HUES64 (cell line): ENCODE data around the gene MMP17.
A peak's percentile ranks its signal among the peaks of the same experiment; 100 is the strongest.

Source experiments
- H3K27ac ChIP-seq: 2 replicates; pipeline ENCODE4 v1.7.0; 2013; ENCODE audit warnings: low read depth, low read length, inconsistent platforms
- H3K27me3 ChIP-seq: 2 replicates; pipeline ENCODE4 v1.6.1; 2013; ENCODE audit warnings: mild to moderate bottlenecking, low read length; ENCODE audit not compliant: insufficient read depth
- H3K36me3 ChIP-seq: 2 replicates; pipeline ENCODE4 v1.6.1; 2013; ENCODE audit warnings: mild to moderate bottlenecking, low read length; ENCODE audit not compliant: insufficient read depth
- H3K4me1 ChIP-seq: 2 replicates; pipeline ENCODE4 v1.6.1; 2013; ENCODE audit warnings: mild to moderate bottlenecking, low read length, moderate library complexity; ENCODE audit not compliant: insufficient read depth
- H3K4me3 ChIP-seq: 2 replicates; pipeline ENCODE4 v1.5.1; 2013; ENCODE audit warnings: mild to moderate bottlenecking, low read length, moderate library complexity
- H3K9ac ChIP-seq: 2 replicates; pipeline ENCODE4 v1.6.1; 2013; ENCODE audit warnings: mild to moderate bottlenecking, low read depth, low read length
- H3K9me3 ChIP-seq: 2 replicates; pipeline ENCODE4 v1.6.1; 2013; ENCODE audit warnings: low read depth, low read length; ENCODE audit not compliant: insufficient read depth
- WGBS: fragments of 150-250, 120-280 bp; methylation state at CpG from one replicate; pipeline ENCODE4 v1.1.7; 2013; ENCODE audit warnings: missing lambda C conversion rate; 5-methylcytosine and 5-hydroxymethylcytosine counted together

Gene MMP17

DNA sequence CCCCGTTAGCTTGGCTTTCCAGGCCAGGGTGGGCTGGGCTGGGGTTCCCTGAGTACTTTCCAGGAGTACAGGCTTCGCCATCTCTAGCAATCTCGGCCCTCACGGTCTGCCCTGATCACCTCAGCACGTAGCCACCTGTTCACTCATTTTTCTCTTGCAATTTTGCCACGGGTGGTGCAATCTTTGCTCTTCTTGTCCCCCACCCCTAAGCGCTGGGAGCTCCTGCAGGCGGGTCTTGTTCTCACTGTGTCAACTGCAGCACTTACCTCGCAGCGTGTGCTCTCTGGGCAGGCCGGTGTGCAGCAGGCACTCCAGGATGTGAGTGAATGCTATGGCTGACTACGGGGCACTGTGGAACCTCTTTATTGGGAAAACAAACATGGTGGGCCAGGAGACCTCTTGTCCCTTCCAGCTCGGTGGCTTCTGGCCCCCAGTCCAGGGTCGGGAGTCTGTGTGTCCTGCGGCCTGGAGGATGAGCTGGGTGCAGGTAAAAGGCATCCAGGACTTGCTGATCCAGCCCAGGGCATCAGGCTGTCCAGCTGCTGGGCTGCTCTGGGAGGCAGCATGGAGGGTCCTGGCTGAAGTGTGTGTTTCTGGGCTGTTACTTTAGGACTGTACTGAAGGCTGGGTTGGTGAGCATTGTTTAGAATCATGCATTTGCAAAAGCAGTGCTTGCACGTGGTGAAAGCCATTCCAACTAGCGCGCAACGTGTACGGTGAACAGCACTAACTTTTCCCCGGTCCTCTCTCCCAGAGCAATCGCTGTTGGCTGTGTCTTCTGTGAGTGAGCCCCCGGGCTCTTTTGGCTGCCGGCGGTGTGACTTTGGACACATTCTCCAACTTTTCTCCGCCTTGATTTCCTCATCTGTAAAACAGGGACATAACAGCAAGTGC lies 64.8 kb downstream of the MMP17 start:
- no peaks in the 10 kb centered on the region for H3K9me3 ChIP-seq
- H3K36me3 ChIP-seq: peaks cover 9% of the 10 kb centered on the region
- H3K4me1 ChIP-seq: peaks cover 5% of the 10 kb centered on the region; the same call in 1 of the 2 replicates
- 83% methylated on average over 26 of the region's 26 CpGs for WGBS
- no peak overlapping the region for H3K4me3 ChIP-seq
- H3K27ac ChIP-seq: no peak overlapping the region
- no peak overlapping the region for H3K9ac ChIP-seq
- no peaks in the 10 kb centered on the region for H3K27me3 ChIP-seq

DNA sequence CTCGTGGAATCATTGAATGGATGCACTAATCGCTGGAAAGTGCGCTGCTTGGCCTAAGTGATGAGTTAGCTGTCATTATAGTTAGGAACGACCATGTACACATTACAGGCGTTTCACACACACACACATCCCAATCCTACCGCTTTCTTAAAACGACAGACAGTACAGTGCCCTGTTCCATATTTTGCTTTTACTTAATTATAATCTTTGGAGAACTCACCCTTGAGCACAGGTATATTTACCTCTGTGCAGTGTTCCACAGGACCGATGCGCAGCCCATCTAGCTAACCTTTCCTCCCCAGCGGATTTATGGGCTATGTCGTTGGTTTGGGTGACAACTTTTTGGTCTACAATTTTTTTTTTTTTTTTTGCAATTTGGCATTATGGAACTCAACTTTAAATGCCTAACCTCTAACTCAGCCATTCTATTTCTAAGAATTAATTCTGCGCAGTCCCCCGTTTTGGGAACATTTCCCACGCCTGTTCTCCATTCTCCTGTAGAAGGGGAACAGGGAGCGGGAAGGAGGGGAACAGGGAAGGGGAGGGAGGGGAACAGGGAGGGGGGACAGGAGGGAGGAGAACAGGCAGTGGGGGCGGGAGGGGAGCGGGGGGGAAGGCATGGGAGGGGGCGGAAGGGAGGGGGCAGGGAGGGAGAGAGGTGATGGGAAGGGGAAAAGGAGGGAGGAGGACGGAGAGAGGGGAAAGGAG lies 65.6 kb downstream of the MMP17 start:
- H3K27me3 ChIP-seq: no peaks in the 10 kb centered on the region
- no peak overlapping the region for H3K27ac ChIP-seq
- H3K4me1 ChIP-seq: peaks cover 5% of the 10 kb centered on the region; the same call in 1 of the 2 replicates
- WGBS: 66% methylated on average over 18 of the region's 19 CpGs
- peaks cover 10% of the 10 kb centered on the region for H3K36me3 ChIP-seq
- H3K4me3 ChIP-seq: 0 out of 2 replicates have a peak overlapping the region, but pooled peaks have one; percentile 18
- no peaks in the 10 kb centered on the region for H3K9me3 ChIP-seq
- no peak overlapping the region for H3K9ac ChIP-seq

- H3K4me3 ChIP-seq: peak within 1 kb of the TSS; percentile 73
- peak within 1 kb of the TSS; percentile 76; the same call in 1 of the 2 replicates for H3K27ac ChIP-seq
- H3K9ac ChIP-seq: peak within 1 kb of the TSS; percentile 77
- peaks cover 10% of the 10 kb centered on the region for H3K36me3 ChIP-seq
- under 1% methylated on average over 52 of the region's 64 CpGs for WGBS
- no peaks in the 10 kb centered on the region for H3K27me3 ChIP-seq
- H3K9me3 ChIP-seq: no peaks in the 10 kb centered on the region
- peaks cover 5% of the 10 kb centered on the region; the same call in 1 of the 2 replicates for H3K4me1 ChIP-seq
These were observed 66.2 kb downstream of the MMP17 start, which contains the start of gene ULK1 for GRCh38 chr12:131894313-131894860. ULK1 (plus strand) TSS chr12:131894622; CDS start chr12:131895002, 380 bp downstream.

- Histone ChIP-seq H3K9me3 (no peaks in the 10 kb centered on the region), H3K27me3 (no peaks in the 10 kb centered on the region), H3K27ac (no peak overlapping the region), H3K36me3 (peaks cover 10% of the 10 kb centered on the region), H3K4me3 (peak overlapping the region; percentile 73), H3K4me1 (peaks cover 5% of the 10 kb centered on the region; the same call in 1 of the 2 replicates), H3K9ac (peak overlapping the region; percentile 61)
- 2% methylated on average over 53 of the region's 54 CpGs for WGBS
These were observed 66.9 kb downstream of the MMP17 start for GRCh38 chr12:131894981-131895639.

- peaks cover 10% of the 10 kb centered on the region for H3K36me3 ChIP-seq
- no peaks in the 10 kb centered on the region for H3K9me3 ChIP-seq
- peaks cover 5% of the 10 kb centered on the region; the same call in 1 of the 2 replicates for H3K4me1 ChIP-seq
- H3K27me3 ChIP-seq: no peaks in the 10 kb centered on the region
- 6% methylated on average over 11 of the region's 12 CpGs for WGBS
- H3K9ac ChIP-seq: peak overlapping the region; percentile 61
- H3K4me3 ChIP-seq: peak overlapping the region; percentile 73
- H3K27ac ChIP-seq: peak overlapping the region; percentile 84; the same call in 1 of the 2 replicates
These were observed 67.5 kb downstream of the MMP17 start for GRCh38 chr12:131895640-131896079.

- peaks cover 5% of the 10 kb centered on the region; the same call in 1 of the 2 replicates for H3K4me1 ChIP-seq
- peak overlapping the region; percentile 84 for H3K27ac ChIP-seq
- 8% methylated on average over 39 of the region's 39 CpGs for WGBS
These were observed 68.1 kb downstream of the MMP17 start for GRCh38 chr12:131896080-131896810.

DNA sequence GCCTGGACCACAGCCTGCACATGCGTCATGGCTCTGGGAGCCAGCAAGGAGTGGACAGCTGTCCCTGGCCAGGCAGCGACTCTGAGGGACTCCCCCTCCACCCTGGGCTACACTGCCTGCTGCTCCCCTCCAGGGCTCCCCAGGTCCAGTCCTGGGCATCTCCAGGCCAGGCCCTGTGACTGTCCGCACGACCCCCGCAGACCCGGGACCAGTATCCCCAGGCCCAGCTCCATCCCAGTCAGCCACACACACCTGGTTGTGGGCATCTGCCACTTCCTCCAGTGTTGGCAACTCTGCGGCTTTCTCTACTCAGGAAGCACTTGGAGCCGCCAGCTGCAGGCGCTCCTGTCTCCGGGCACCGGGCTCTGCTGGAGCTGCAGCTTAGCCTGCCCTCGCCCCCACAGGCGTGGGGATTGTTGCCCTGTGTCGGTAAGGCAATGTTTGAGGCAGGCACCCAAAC lies 68.6 kb downstream of the MMP17 start:
- peaks cover 10% of the 10 kb centered on the region for H3K36me3 ChIP-seq
- peak overlapping the region; percentile 72; the same call in 1 of the 2 replicates for H3K9ac ChIP-seq
- no peak overlapping the region for H3K4me3 ChIP-seq
- peak overlapping the region; percentile 84; the same call in 1 of the 2 replicates for H3K27ac ChIP-seq
- peaks cover 9% of the 10 kb centered on the region for H3K4me1 ChIP-seq
- 88% methylated on average over 14 of the region's 14 CpGs for WGBS
- no peaks in the 10 kb centered on the region for H3K9me3 ChIP-seq
- H3K27me3 ChIP-seq: no peaks in the 10 kb centered on the region

More at GRCh38 chr12:131896080-131896810, 68.1 kb downstream of the MMP17 start:
- no peaks in the 10 kb centered on the region for H3K9me3 ChIP-seq
- peak overlapping the region; percentile 72 for H3K9ac ChIP-seq
- H3K27me3 ChIP-seq: no peaks in the 10 kb centered on the region
- peak overlapping the region; percentile 73 for H3K4me3 ChIP-seq
- H3K36me3 ChIP-seq: peaks cover 10% of the 10 kb centered on the region

DNA sequence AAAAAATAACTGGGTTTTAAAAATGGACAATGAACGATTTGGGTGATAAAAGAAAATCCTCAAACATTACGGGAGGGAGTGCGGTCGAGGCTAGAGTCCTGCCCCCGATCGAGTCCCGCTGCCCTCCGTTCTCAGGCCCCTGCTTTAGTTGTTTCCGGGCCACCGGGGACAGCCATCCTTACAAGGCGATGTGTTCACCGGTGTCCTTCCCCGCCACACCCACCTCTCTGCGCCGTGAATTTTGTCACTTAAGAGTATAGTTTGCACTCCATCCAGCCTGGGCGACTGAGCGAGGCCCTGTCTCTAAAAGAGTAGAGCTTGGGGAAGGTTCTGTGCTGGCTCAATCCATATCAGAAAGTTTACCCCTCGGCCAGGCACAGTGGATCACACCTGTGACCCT lies 69.1 kb downstream of the MMP17 start:
- Histone ChIP-seq H3K9ac (no peak overlapping the region), H3K27me3 (no peaks in the 10 kb centered on the region), H3K9me3 (no peaks in the 10 kb centered on the region), H3K4me1 (peaks cover 9% of the 10 kb centered on the region), H3K27ac (no peak overlapping the region; the same call in 1 of the 2 replicates), H3K4me3 (no peak overlapping the region), H3K36me3 (peaks cover 10% of the 10 kb centered on the region)
- 96% methylated on average over 18 of the region's 18 CpGs for WGBS

GRCh38 chr12:131897875-131898274 lies 69.7 kb downstream of the MMP17 start:
- Histone ChIP-seq H3K27me3 (no peaks in the 10 kb centered on the region), H3K4me1 (peaks cover 9% of the 10 kb centered on the region), H3K27ac (no peak overlapping the region), H3K9me3 (no peaks in the 10 kb centered on the region), H3K36me3 (peaks cover 10% of the 10 kb centered on the region), H3K4me3 (no peak overlapping the region), H3K9ac (no peak overlapping the region)
- 92% methylated on average over 9 of the region's 9 CpGs for WGBS

DNA sequence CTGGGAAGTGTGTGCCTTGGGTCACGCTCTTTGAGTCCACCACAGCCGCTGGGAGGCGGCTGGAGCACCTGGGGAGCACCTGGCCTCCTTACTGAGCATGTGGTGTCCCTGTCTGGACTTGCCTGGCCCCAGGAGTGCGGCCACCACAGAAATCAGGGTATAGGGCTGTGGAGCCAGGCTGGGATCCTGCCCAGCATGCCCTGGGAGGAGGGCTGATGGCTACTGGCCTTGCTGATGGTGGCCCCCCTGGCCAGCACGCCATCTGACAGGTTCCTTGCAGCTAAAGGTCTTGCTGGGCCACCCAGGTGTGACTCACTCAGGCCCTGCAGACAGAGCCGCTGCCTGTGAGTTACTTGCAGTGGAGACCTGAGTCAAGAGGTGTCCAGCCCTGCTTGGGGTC lies 72.2 kb downstream of the MMP17 start:
- H3K27me3 ChIP-seq: no peaks in the 10 kb centered on the region
- peaks cover 10% of the 10 kb centered on the region for H3K36me3 ChIP-seq
- H3K9me3 ChIP-seq: no peaks in the 10 kb centered on the region
- no peak overlapping the region for H3K9ac ChIP-seq
- H3K4me3 ChIP-seq: no peak overlapping the region
- H3K27ac ChIP-seq: no peak overlapping the region
- WGBS: 95% methylated on average over 6 of the region's 6 CpGs
- H3K4me1 ChIP-seq: peaks cover 8% of the 10 kb centered on the region
